GM04504 (cell line): Measurements from ENCODE around the gene RAB21.

Experiments used
- DNase-seq: peaks from one replicate; pipeline ENCODE4 v3.0.0-alpha.2; 2012; ENCODE audit warnings: low read depth

The RAB21 gene, protein sequence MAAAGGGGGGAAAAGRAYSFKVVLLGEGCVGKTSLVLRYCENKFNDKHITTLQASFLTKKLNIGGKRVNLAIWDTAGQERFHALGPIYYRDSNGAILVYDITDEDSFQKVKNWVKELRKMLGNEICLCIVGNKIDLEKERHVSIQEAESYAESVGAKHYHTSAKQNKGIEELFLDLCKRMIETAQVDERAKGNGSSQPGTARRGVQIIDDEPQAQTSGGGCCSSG

DNA sequence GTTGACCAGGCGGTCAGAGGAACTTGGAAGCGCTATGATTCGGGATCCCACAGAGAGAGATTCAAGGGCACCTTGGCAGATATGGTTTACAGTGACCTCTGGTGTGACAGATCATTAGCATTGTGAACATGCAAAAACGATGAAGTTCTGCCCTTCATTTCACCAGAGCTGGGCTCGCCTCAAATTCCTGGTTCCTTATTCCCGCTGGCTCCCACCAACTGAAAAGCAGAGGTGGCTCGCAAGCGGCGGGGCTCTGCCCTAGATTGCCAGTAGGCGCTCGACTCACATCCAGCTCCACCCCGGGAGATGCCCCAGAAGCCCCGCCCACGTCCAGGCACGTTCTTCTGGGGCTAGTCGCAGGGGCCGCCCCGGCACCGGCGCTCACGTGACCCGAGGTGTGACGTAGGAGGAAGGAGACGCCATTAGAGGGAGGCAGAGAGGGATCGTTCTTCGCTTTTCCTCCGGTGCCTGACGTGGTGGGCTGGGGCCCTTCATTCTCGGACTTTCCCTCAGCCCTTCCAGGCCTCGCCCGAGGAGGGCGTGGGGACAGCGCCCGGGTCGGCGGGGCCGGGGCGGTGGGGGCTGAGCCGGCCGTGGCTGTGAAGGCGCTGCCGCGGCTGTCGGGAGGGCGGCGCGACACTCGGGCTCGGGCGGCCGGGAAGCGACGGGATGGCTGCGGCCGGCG is at the start of gene RAB21:
TSS of gene RAB21 (plus strand) at position 403 of the 685 bp plus-strand sequence. CDS start at position 670, 267 bp downstream.
- peak; percentile 93 for DNase-seq

DNA sequence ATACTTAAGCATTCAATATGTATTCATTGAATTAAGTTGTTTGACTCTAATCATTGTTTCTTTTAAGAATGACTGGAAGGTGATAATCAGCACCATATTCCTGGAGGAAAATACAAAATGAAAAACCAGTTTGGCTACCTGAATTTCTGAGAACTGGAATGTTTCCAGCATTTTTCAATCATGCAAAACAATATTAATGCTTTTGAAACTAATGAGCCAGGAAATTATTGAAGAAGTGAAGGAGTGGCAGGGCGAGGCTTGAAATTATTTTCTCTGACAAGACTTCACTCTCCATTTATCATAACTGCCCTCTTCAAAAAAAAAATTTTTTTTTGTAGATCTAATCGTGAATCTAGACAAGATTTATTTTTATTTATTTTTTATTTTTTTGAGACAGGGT is 49.7 kb upstream of the RAB21 start:
- no peak for DNase-seq

DNA sequence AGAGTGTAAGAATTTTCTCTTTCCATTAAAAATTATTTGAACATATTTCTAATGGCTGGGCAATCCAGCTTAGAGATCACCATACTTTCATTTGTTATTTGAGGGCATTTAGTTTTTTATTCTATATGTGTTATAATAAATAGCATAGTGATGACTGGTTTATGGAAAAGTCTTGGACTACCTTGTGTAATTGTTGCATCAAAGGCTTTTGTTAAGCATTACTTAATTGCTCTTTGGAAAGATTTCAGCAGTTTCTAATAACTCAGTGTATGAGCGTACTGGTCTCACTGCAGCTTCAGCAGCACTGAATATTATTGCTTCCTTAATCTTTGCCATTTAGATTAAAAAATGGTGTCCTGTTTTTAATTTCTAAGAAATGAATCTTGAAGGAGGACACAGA is 46.0 kb upstream of the RAB21 start:
- DNase-seq: no peak

DNA sequence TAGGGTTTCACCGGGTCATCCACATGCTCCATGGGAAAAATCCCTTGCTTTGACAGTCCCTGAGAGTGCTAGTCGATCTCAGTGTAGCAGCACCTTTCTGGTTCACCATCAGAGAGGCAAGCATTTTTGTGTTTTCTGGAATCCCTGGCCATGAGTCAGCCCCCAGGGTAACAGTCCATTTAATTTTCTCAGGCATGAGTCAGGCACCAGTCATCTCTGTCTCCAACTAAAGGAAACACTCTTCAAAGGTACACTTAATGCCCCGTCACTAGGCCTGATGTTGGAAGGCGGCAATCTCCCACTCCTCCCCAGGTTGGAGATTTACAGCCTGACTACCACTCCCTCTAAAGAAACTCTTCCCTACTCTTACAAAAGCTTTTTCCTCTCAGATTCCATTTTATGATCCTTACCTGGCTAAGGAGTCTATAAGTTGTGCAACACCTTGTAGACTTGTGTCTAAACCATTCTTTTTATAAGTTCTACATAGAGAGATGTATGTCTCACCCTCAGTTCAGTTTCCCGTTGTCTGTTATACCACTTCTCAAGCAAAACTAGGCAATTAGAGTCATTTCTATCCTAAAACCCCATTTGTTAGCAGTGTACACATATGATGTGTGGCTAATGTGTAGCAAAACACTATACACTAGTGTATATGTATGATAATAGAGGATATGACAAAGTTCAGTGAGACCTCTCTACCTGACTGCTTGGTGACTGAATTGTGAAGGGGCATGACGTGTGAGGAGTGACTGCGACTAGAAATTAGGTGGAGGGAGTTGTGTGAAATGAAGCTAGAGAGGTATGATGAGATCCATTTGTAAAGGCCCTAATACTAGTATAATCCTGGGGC is 44.2 kb upstream of the RAB21 start:
- peak; percentile 53 for DNase-seq

DNA sequence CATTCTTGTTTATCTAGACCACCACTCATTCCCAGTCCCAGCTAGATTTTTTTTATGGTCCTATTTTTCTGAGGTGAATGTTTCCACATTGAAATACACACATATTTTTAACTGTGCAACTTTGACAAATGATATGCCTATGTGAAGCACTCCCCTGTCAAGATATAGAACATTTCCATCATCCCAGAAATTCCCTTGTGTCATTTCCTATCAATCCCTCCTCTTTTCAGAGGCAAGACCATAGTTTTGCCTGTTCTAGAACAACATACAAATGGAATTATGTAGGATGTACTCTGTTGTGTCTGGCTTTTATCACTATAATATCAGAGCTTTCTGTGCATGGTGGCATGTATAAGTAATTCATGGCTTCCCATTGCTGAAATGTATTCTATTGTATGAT is 36.1 kb upstream of the RAB21 start:
- DNase-seq: no peak

DNA sequence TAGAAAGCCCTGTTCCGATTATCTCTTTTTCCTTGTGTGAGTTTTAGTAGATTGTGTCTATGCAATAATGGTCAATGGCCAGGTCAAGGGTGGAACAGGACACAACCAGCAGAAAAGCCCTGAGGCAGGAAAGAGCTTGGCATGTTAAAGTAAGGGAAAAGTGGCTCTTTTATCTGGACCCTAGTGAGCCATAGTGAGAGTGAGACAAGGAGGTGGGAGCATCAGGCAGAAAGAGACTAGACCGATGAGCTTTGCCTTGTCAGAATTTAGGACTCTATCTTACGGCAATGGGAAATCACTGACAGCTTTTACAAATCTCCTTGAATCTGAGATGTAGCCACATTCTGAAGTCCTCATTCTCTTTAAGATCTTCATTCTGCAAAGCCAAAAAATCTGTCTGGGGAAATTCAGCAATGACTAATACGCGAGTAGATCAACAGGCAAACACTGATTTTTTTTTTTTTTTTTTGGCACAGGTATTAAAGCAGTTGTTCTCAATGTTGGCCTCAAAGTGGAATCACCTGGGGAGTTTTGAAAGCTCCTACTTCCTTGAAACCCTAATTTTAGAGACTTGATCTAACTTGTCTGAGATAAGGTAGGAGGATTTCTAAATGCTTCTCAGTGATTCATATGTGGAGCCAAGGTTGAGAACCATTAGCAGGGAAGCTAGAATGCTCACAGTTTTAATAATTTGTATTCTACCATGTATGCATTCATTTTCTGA is 34.9 kb upstream of the RAB21 start:
- no peak for DNase-seq

DNA sequence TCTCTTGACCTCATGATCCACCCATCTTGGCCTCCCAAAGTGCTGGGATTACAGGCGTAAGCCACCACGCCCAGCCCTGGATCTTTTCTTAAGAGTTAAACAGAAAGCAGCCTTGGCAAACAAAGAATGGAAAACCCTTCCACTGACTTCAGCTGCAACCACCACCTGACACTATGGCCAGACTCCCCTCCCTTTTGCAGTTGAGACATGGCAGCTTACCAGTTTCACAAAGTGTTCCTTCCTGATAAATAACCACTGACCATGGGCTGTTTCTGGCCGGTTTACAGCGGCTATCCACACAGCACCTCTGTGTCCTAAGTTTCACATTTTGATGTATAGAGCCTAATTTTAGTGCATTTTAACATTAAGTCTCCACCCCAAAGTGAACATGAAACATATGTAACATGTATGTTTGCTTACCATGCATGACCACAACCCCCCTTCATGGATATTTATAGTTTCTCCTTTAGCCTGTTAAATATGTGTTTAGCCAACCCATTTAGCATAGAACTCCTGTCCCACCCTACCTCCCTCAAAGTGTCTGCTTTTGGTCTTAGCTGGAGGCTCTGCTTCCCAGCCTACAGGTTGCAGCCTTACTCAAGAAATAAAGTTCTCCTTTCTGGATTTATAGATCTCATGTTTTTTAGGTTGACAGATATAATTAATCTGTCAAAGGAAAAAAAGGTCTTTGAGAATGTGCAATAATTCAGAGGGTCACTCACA is 32.7 kb upstream of the RAB21 start:
- no peak for DNase-seq

DNA sequence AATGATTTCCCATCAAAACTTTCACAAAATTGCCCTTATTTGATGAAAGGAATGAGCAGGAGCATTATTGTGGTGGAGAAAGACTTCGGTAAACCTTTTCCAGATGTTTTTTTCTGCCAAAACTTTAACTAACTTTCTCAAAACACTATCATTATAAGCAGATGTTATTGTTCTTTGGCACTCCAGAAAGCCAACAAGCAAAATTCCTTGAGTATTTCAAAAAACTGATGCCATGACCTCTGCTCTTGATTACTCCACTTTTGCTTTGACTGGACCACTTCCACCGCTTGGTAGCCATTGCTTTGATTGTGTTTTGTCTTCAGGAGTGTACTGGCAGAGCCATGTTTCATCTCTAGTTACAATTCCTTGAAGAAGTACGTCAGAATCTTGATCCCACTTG is 29.7 kb upstream of the RAB21 start:
- DNase-seq: peak; percentile 44

DNA sequence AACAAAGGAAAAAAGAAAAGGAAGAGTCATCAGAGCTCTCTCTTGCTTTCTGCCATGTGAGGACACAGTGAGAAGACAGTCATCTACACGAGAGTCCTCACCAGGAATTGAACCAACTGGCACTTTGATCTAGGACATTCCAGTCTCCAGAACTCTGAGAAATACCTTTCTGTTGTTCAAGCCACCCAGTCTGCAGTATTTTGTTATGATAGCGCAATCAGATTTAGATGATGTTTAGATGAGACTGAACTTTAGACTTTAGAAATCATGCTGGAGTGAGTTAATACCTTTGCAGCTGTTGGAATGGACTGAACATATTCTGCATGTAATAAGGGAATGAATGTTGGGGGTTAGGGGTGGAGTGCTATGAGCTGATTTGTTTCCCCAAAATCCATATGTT is 28.1 kb upstream of the RAB21 start:
- no peak for DNase-seq

DNA sequence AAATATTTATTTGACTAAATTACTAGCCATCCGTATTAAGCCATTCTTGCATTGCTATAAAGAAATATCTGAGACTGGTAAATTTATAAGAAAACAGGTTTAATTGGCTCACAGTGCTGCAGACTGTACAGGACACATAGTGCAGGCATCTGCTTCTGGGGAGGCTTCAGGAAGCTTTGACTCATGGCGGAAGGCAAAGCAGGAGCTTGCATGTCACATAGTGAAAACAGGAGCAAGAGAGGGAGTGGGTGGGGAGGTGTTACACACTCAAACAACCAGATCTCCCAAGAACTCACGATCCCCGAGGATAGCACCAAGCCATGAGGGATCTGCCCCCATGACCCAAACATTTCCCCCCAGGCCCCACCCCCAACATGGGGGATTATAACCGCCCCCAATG is 26.7 kb upstream of the RAB21 start:
- DNase-seq: no peak

DNA sequence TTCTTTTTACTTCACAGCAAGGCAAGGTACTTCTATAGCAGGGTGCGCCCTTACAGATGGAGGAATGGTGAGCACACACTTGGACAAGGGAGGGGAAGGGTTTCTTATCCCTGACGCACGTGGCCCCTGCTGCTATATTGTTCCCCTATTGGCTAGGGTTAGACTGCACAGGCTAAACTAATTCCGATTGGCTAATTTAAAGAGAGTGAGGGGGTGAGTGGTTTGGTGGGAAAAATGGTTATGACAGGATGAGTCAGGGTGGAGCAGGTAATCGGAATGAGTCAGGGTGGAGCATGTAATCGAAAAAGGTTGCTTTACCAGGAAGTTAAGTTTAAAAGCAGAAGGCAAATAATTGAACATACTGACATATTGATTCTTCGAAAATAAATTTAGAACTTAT is 23.7 kb upstream of the RAB21 start:
- no peak for DNase-seq

DNA sequence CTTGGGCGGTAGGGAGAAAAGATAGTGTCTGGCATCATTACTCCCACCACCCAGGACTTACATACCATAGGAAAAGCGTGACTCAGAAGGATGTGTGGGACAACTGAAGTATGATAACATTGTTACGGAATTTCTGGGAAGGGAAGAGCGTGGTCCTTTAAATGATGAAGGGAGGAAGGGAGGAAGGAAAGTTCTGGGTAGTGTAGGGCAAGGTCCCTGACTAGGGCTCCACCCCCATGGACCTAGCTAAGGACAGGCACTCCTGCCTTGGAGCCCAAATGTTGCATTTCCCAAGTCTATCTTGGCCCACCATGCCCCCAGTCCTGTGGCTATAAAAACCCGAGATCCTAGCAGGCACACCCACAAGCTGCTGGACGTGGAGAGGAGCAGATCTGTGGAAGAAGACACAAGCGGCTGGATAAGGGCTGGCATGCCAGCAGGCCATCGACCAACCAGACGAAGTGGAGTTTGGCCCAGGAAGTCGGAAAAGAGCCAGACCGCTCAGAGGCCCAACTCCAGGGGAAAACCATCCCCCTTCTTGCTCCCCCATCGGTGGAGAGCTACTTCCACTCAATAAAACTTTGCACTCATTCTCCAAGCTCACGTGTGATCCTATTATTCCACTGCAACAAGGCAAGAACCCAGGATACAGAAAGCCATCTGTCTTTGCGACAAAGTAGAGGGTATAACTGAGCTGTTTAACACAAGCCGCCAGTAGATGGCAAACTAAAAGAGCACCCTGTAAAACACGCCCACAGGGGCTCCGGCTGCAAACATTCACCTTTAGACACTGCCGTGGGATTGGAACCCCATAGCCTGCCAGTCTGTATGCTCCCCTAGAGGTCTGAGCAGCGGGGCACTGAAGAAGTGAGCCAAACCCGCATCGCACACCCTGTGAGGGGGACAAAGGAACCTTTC is 23.0 kb upstream of the RAB21 start:
- no peak for DNase-seq

DNA sequence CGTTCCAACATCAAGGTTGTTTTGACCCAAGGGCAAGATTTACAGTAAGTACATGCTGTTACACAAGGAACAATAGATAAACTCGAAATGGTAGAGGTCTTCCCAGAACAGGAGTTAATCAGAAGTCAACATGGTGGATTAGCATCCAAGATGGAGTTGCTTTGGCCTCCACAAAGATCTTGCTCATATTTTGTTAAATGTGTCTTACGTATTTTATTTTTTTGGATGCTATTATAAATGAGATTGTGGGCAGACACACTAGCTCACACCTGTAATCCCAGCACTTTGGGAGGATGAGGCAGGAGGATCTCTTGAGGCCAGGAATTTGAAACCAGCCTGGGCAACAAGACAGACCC is 22.3 kb upstream of the RAB21 start:
- DNase-seq: no peak

DNA sequence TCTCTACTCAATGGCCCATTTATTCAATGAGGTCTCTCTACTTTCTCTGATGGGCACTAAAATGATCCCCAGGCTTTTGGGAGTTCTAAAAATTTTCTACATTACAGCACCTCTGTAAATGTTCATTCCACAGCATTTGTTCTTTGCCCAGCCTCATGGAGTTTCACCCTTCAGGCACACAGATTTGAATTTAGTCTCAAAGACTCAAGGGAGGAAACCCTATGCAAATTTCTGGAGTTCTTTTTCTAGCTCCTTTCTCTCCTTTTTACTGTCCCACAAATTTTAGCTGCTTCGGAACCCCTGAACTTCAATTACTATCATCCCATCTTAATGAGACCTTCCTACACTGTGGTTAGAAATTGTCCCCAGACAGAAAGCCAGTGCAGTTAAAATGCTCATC is 17.5 kb upstream of the RAB21 start:
- no peak for DNase-seq

DNA sequence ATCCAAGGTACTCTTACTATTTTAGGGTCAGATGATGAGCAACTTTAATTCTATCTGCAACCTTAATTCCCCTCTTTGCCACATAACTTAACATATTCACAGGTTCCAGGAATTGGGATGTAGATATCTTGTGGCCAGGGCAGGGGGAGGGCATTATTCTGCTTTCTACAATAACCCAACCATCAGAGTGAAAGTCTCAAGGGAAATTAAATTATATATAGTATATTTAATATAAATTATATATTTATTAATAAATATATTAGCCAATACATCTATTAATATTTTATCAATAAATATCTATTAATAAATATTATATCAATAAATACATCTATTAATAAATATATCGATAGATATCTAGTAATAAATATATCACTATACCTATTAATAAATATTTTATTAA is 11.7 kb upstream of the RAB21 start:
- no peak for DNase-seq

DNA sequence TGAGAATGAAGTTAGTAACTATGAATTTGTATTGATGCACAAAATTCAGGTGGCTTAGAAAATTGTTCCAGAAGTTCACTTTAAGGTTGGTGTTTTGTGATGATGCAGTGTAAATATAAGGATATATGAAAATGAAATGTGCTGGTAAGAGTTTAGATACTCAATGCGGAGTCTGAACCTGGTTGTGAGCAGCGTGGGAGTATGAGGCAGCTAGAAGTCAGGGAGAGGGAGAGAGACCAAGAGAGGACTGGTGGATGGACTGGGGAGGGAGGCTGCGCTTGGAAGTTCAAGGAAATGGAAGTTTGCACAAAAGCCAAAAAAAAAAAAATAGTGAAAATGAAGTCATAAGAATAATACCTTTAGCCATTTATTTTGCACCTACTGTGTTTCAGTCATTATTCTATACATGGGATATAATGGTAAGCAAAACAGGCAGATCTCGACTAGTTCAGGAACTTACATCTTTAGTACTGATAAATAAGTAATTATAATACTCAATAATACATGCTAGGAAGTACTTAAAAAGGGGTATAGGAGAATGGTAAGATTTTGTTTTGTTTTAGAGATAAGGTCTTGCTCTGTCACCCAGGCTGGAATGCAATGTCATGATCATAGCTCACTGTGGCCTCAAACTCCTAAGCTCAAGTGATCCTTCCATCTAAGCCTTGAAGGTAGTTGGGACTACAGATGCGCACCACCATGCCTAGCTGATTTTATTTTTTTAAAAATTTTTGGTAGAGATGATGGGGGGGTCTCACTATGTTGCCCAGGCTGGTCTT is 10.0 kb upstream of the RAB21 start:
- no peak for DNase-seq

DNA sequence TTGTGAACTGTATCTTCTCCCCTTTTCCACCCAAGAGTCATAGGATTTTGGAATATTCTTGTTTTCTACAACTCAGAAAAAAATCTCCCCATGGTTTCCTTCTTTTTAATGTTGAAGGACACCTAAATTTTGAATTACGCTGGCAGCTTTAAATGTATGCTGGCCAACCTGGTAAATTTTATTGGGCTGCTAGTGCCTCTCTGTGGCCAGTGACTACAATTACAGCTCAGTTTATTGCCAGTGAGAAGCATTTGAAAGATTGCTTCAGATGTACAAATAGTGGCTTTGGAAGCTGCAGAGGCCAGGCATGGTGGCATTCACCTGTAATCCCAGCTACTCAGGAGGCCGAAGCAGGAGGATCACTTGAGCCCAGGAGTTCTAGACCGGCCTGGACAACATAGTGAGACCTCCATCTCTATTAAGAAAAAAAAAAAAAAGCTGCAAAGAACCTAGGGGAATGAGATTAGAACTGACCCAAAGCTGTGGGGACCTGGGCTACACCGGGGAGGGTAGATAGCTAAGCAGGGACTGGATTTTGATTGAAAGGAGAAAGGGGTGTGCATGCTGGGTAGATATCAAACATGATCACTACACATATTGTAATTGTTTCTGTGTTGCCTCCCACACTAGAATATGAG is 7.6 kb upstream of the RAB21 start:
- DNase-seq: peak; percentile 35

DNA sequence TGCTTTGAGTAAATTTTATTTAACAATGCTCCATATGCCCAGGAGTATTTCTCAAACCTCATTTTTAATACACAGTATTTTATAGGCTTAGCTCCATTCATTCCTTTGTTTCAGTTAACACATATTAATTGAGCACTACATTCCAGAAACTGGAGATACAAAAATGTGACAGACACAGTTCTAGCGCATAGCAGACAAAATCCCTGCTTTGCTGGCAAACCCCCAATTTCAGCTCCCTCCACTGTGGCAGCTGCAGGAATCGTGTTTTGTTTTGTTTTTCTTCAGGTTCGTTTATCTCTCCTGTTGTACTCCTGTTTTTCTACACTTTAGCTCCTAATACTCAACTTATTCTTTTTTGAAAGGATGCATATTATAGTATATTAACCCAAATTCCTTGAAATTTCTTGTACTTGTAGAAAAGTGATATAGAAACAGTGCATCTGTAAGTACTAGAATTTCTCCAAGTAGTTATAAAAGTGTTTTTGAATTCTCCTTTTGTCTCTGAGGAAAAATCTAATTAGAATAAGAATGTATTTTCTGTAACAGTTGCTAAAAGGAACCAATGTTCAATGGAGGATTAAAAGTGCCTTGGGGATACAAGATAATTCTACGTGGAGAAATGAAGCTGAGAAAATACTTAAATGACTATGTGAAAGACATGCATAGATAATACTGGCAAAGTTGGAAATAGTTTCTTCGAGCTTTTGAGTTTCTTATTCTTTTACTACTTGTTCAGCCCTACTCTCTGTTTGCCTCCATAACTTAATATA is 6.4 kb upstream of the RAB21 start:
- no peak for DNase-seq

DNA sequence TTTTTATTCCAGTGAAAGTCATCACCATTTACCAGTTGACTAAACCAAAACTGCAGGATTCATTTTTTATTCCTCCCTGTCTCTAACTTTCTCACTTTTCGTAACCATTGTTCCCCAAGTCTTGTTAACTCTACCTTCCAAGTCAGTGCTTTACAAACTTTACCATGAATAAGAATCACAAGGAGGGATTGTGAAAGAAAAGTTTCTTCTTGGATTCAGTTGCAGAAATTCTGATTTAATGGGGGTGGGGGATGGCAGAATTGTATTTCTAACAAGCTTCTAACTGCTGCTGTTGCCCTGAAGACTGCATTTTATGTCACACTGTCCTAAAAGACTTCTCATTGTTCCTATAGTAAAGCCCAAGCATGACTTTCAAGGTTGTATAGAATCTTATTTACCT is 5.0 kb upstream of the RAB21 start:
- DNase-seq: no peak
